PC-9 (cell line): ENCODE data around the gene LRRC4C. TPM values are rescaled to one million over a fixed set of nuclear protein-coding genes. Genes with fewer than 3 reads are reported as not detected.

ENCODE experiments used
- BruUV-seq: library from RNA; stranded (reverse); fragments of 400-500 nt; replicated peaks from 2 replicates; lab custom pipeline; 2021; lab: Mats Ljungman, UMichigan
- CTCF ChIA-PET: fragments of 300-600 bp; sonication (Branson Sonifier 250); formaldehyde crosslinking; loops from one replicate; lab custom pipeline; 2022; ENCODE audit warnings: antibody characterized with exemption; lab: Charles Lee
- POLR2A ChIA-PET: fragments of 300-600 bp; sonication (Branson Sonifier 250); formaldehyde crosslinking; loops from one replicate; lab custom pipeline; 2022; ENCODE audit warnings: antibody characterized with exemption; ENCODE audit not compliant: unreplicated experiment; lab: Charles Lee
- DNase-seq, 2 experiments: peaks; one replicate each; pipeline versions ENCODE4 v3.0.0 to v3.0.0-alpha.2; 2015 to 2022; ENCODE audit warnings: mixed read lengths in 1 of 2
- H2AFZ ChIP-seq: fragments of 200-600 bp; sonication (generic); 2 replicates; pipeline ENCODE4 v1.8.1; 2017; ENCODE audit warnings: antibody characterized with exemption
- H3F3A ChIP-seq: fragments of 200-600 bp; sonication (generic); 2 replicates; pipeline ENCODE4 v1.8.1; 2017; ENCODE audit warnings: antibody characterized with exemption, mild to moderate bottlenecking, low read depth; ENCODE audit not compliant: insufficient read depth
- H3K27ac ChIP-seq: fragments of 200-600 bp; sonication (generic); 2 replicates; pipeline ENCODE4 v1.6.1; 2016; ENCODE audit warnings: mixed run types
- H3K27me3 ChIP-seq: fragments of 200-600 bp; sonication (generic); 2 replicates; pipeline ENCODE4 v1.6.1; 2016; ENCODE audit warnings: low read depth, mixed run types; ENCODE audit not compliant: insufficient read depth
- H3K36me3 ChIP-seq: fragments of 200-600 bp; sonication (generic); 2 replicates; pipeline ENCODE4 v1.6.1; 2016; ENCODE audit warnings: low read depth, mixed run types
- H3K4me1 ChIP-seq: fragments of 200-600 bp; sonication (generic); replicated peaks from 2 replicates; pipeline ENCODE4 v1.6.1; 2016; ENCODE audit warnings: mixed run types; ENCODE audit not compliant: insufficient read depth
- H3K4me2 ChIP-seq: fragments of 200-600 bp; sonication (generic); 2 replicates; pipeline ENCODE4 v1.6.1; 2017; ENCODE audit warnings: mixed run types
- H3K4me3 ChIP-seq: fragments of 200-600 bp; sonication (generic); 2 replicates; pipeline ENCODE4 v1.6.1; 2016; ENCODE audit warnings: mixed run types
- H3K79me2 ChIP-seq: fragments of 200-600 bp; sonication (generic); 2 replicates; pipeline ENCODE4 v1.6.1; 2017; ENCODE audit warnings: low read depth, mixed run types
- H3K9me2 ChIP-seq: fragments of 200-600 bp; sonication (generic); 2 replicates; pipeline ENCODE4 v1.8.1; 2017; ENCODE audit warnings: mild to moderate bottlenecking; ENCODE audit not compliant: insufficient read depth
- H3K9me3 ChIP-seq: fragments of 200-600 bp; sonication (generic); 2 replicates; pipeline ENCODE4 v1.8.1; 2016; ENCODE audit warnings: low read depth; ENCODE audit not compliant: insufficient read depth
- H4K20me1 ChIP-seq: fragments of 200-600 bp; sonication (generic); 2 replicates; pipeline ENCODE4 v1.8.1; 2017; ENCODE audit not compliant: insufficient read depth
- EZH2 ChIP-seq: fragments of 200-600 bp; sonication (generic); IDR thresholded peaks from 2 replicates; pipeline ENCODE4 v1.8.0; 2017; ENCODE audit warnings: antibody characterized with exemption, low read depth
- intact Hi-C: fragments of 100-400 bp; cut with micrococcal nuclease; formaldehyde crosslinking; loops from one replicate; pipeline ENCODE4 v1.10.0; 2022; ENCODE audit not compliant: unreplicated experiment
- total RNA-seq: library from RNA; stranded (reverse); gene quantifications from 2 replicates; pipeline ENCODE4 v1.2.3, GENCODE V29; 2021
- TF ChIP-seq, protein P1 (sequence below): fragments of 200-600 bp; sonication (generic); conservative IDR thresholded peaks from 2 replicates; pipeline ENCODE4 v1.6.1; 2017; ENCODE audit warnings: mixed run types, antibody characterized with exemption, mild to moderate bottlenecking, moderate library complexity

LRRC4C gene
- total RNA-seq, 1 experiment from 2014 or later = not detected

- intact Hi-C loops = no loop called here
- ChIA-PET POLR2A (no interaction called here), CTCF (no interaction called here)
- no peak overlapping the region for H3K4me2 ChIP-seq
- TF ChIP-seq EZH2 = no peak
- TF ChIP-seq, protein P1, sequence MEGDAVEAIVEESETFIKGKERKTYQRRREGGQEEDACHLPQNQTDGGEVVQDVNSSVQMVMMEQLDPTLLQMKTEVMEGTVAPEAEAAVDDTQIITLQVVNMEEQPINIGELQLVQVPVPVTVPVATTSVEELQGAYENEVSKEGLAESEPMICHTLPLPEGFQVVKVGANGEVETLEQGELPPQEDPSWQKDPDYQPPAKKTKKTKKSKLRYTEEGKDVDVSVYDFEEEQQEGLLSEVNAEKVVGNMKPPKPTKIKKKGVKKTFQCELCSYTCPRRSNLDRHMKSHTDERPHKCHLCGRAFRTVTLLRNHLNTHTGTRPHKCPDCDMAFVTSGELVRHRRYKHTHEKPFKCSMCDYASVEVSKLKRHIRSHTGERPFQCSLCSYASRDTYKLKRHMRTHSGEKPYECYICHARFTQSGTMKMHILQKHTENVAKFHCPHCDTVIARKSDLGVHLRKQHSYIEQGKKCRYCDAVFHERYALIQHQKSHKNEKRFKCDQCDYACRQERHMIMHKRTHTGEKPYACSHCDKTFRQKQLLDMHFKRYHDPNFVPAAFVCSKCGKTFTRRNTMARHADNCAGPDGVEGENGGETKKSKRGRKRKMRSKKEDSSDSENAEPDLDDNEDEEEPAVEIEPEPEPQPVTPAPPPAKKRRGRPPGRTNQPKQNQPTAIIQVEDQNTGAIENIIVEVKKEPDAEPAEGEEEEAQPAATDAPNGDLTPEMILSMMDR = no peak
- H3K9me2 ChIP-seq = no peaks in the 10 kb centered on the region
- no peaks in the 10 kb centered on the region for H3F3A ChIP-seq
- no TSS peak for BruUV-seq
- no peaks in the 10 kb centered on the region for H3K4me1 ChIP-seq
- H2AFZ ChIP-seq = no peak overlapping the region
- H3K27me3 ChIP-seq = no peaks in the 10 kb centered on the region
- H3K79me2 ChIP-seq = no peaks in the 10 kb centered on the region
- no peaks in the 10 kb centered on the region for H3K36me3 ChIP-seq
- DNase-seq = no peak
- H3K27ac ChIP-seq = no peak overlapping the region
- no peaks in the 10 kb centered on the region for H4K20me1 ChIP-seq
- no peak overlapping the region for H3K4me3 ChIP-seq
- H3K9me3 ChIP-seq = no peaks in the 10 kb centered on the region
Observed at GRCh38 chr11:41235668-41236067, 223.8 kb downstream of the LRRC4C start.

DNA sequence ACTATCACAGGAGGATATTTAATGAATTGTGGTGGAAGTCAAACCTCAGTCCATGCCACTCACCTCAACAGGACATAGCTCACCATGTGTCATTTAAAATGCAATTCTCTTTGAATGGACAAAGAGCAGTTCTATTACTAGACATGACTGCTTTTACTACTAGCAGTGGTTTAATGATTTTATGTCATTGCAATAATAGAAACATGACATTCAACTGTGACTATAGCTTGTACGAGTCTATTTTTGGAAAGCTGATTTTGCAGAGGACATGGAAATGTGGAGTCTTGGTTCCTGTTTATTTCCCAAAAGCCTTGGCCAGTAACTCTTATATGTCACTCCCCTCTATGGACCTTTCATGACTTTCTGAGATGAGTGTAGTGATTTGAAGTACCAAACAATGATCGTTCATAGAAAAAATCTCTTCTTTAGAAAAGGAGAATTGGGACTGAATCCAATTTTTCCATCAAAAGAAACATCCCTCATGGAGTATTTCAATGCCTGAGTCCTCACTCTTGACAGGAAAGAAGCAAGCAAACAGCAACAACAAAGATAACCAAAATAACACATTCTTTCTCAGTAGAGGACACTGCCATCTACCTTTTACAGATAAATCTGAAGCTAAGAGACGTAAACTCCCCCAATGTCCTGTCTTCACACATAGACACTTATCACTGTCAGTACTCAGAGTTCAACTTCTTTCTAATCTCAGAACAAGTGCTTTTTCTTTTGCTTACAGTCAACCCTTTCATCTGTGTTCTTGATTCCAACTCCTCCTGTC, 233.4 kb downstream of the LRRC4C start:
- H3K4me3 ChIP-seq = no peak overlapping the region
- H3K79me2 ChIP-seq = no peaks in the 10 kb centered on the region
- H3K27ac ChIP-seq = no peak overlapping the region
- H3K9me3 ChIP-seq = no peaks in the 10 kb centered on the region
- no TSS peak for BruUV-seq
- H3K4me2 ChIP-seq = no peak overlapping the region
- H4K20me1 ChIP-seq = no peaks in the 10 kb centered on the region
- TF ChIP-seq, protein P1 = no peak
- TF ChIP-seq EZH2 = no peak
- no peaks in the 10 kb centered on the region for H3K27me3 ChIP-seq
- H3K4me1 ChIP-seq = no peaks in the 10 kb centered on the region
- H3K9me2 ChIP-seq = no peaks in the 10 kb centered on the region
- H3K36me3 ChIP-seq = no peaks in the 10 kb centered on the region
- H2AFZ ChIP-seq = no peak overlapping the region
- ChIA-PET POLR2A (interaction anchor here (0.6 kb wide), 1 partner anchor 1576 kb away, joined by 3 read pairs; no protein-coding TSS in a partner anchor), CTCF (no interaction called here)
- intact Hi-C loops = no loop called here
- H3F3A ChIP-seq = no peaks in the 10 kb centered on the region
- DNase-seq = no peak

DNA sequence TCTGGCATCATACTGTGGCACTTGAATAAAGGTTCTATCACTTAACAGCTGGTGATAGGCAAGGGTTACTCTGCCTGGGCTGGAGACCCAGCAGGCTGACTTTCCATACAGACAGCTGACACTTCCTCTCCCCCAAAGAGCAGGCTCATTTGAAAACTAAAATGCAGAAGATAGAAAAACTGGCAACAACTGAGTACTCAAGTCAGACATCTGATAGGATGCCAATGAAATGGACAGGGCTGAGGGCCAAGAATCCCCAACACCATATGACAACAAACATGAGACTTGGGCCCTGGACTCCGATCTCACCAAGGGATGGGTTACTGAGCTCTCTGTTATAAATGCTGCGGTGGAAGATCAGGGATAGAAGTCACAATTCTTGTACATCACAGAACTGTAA, 237.2 kb downstream of the LRRC4C start:
- Histone ChIP-seq H3K4me2 (no peak overlapping the region), H3K79me2 (no peaks in the 10 kb centered on the region), H4K20me1 (no peaks in the 10 kb centered on the region), H3K27me3 (peaks cover 12% of the 10 kb centered on the region), H3K4me3 (no peak overlapping the region), H3K36me3 (no peaks in the 10 kb centered on the region), H3K4me1 (no peaks in the 10 kb centered on the region), H3K27ac (no peak overlapping the region), H3K9me2 (no peaks in the 10 kb centered on the region), H3F3A (no peaks in the 10 kb centered on the region), H3K9me3 (no peaks in the 10 kb centered on the region), H2AFZ (no peak overlapping the region)
- no peak for DNase-seq
- POLR2A ChIA-PET = no interaction called here
- no TSS peak for BruUV-seq
- no peak for TF ChIP-seq EZH2
- TF ChIP-seq, protein P1 = no peak
- CTCF ChIA-PET = no interaction called here
- intact Hi-C loops = no loop called here
